SK-N-SH (cell line): ENCODE data around the gene HHIPL1. TPM values are rescaled to one million over a fixed set of nuclear protein-coding genes. Genes with fewer than 3 reads are reported as not detected.

ENCODE experiments used
- CTCF ChIA-PET: fragments of 300-600, 350-600 bp; formaldehyde crosslinking; extraction: SDS; loops from one replicate; lab custom pipeline; 2021; lab: Yijun Ruan, JAX
- POLR2A ChIA-PET: fragments of 350-600 bp; sonication (Branson Sonifier 250); formaldehyde crosslinking; extraction: SDS; loops from one replicate; lab custom pipeline; 2020; ENCODE audit warnings: antibody characterized with exemption, inconsistent platforms; lab: Yijun Ruan, JAX
- DNase-seq: peaks from one replicate; pipeline ENCODE4 v3.0.0; 2012
- H2AFZ ChIP-seq: fragments of 200-600 bp; sonication (generic); 2 replicates; pipeline ENCODE4 v1.8.1; 2016; ENCODE audit warnings: antibody characterized with exemption, mild to moderate bottlenecking, low read depth
- H3F3A ChIP-seq: fragments of 200-600 bp; sonication (generic); replicated peaks from 2 replicates; pipeline ENCODE3; 2016; ENCODE audit warnings: antibody characterized with exemption, mild to moderate bottlenecking; ENCODE audit not compliant: insufficient read depth
- H3K27ac ChIP-seq, 2 experiments: fragments of 200-500 bp in 1 of 2; fragments of 200-600 bp in 1 of 2; sonication (Bioruptor generic) in 1 of 2; sonication (generic), shearing (Covaris generic) in 1 of 2; 2 replicates each; pipeline versions ENCODE4 v1.5.1 to v1.6.1; 2014 to 2016; ENCODE audit warnings: low read depth in 2 of 2, inconsistent platforms in 1 of 2, low read length in 1 of 2, mild to moderate bottlenecking in 1 of 2, mixed read lengths in 1 of 2
- H3K27me3 ChIP-seq: fragments of 200-600 bp; sonication (generic), shearing (Covaris generic); 2 replicates; pipeline ENCODE4 v1.6.1; 2016; ENCODE audit warnings: mixed run types; ENCODE audit not compliant: insufficient read depth
- H3K36me3 ChIP-seq, 2 experiments: fragments of 200-500 bp in 1 of 2; fragments of 200-600 bp in 1 of 2; sonication (Bioruptor generic) in 1 of 2; sonication (generic) in 1 of 2; replicated peaks in 1 of 2; 2 replicates each; pipeline versions ENCODE3 to v1.5.1; 2014 to 2016; ENCODE audit warnings: low read length in 1 of 2, mild to moderate bottlenecking in 1 of 2; ENCODE audit not compliant: insufficient read depth in 2 of 2, control insufficient read depth in 1 of 2
- H3K4me1 ChIP-seq, 2 experiments: fragments of 200-500 bp in 1 of 2; fragments of 200-600 bp in 1 of 2; sonication (Bioruptor generic) in 1 of 2; sonication (generic), shearing (Covaris generic) in 1 of 2; 2 replicates each; pipeline versions ENCODE4 v1.5.1 to v1.6.1; 2014 to 2016; ENCODE audit warnings: low read depth in 1 of 2, low read length in 1 of 2, mixed run types in 1 of 2; ENCODE audit not compliant: insufficient read depth in 2 of 2, control insufficient read depth in 1 of 2
- H3K4me2 ChIP-seq: fragments of 200-600 bp; sonication (generic), shearing (Covaris generic); 2 replicates; pipeline ENCODE4 v1.6.1; 2017; ENCODE audit warnings: mixed run types
- H3K4me3 ChIP-seq, 2 experiments: fragments of 200-500 bp in 1 of 2; fragments of 200-600 bp in 1 of 2; sonication (Bioruptor generic) in 1 of 2; sonication (generic), shearing (Covaris generic) in 1 of 2; 2 replicates each; pipeline versions ENCODE4 v1.5.1 to v1.8.1; 2014 to 2016; ENCODE audit warnings: low read depth in 2 of 2, inconsistent platforms in 1 of 2, low read length in 1 of 2, mild to moderate bottlenecking in 1 of 2, mixed read lengths in 1 of 2, moderate library complexity in 1 of 2
- H3K79me2 ChIP-seq: fragments of 200-600 bp; sonication (generic); 2 replicates; pipeline ENCODE4 v1.8.1; 2017; ENCODE audit warnings: mild to moderate bottlenecking; ENCODE audit not compliant: insufficient read depth
- H3K9ac ChIP-seq: fragments of 200-600 bp; sonication (generic); 2 replicates; pipeline ENCODE4 v1.6.1; 2017; ENCODE audit warnings: mixed run types
- H3K9me2 ChIP-seq: fragments of 200-600 bp; sonication (generic); 2 replicates; pipeline ENCODE4 v1.6.1; 2017; ENCODE audit warnings: mixed run types
- H3K9me3 ChIP-seq: fragments of 200-600 bp; sonication (generic); 2 replicates; pipeline ENCODE4 v1.6.1; 2017; ENCODE audit warnings: mixed run types, mild to moderate bottlenecking, moderate library complexity
- H4K20me1 ChIP-seq: fragments of 200-600 bp; sonication (generic); 2 replicates; pipeline ENCODE4 v1.6.1; 2017; ENCODE audit warnings: mild to moderate bottlenecking, mixed run types; ENCODE audit not compliant: insufficient read depth
- CHD2 ChIP-seq: fragments of 150-350 bp; IDR thresholded peaks from 2 replicates; pipeline ENCODE4 v1.6.1; 2018; ENCODE audit warnings: low read length; ENCODE audit not compliant: partially characterized antibody
- FOXJ3 ChIP-seq: sonication (generic); formaldehyde crosslinking; IDR thresholded peaks from 2 replicates; pipeline ENCODE4 v1.5.1; 2020; ENCODE audit warnings: mild to moderate bottlenecking, missing genetic modification reagents
- FOXM1 ChIP-seq: IDR thresholded peaks from 2 replicates; pipeline ENCODE4 v1.4.0; 2012; ENCODE audit warnings: low read depth, mild to moderate bottlenecking
- GABPA ChIP-seq: IDR thresholded peaks from 2 replicates; pipeline ENCODE4 v1.4.0; 2012; ENCODE audit warnings: low read depth, mild to moderate bottlenecking
- IRF3 ChIP-seq: fragments of 150-350 bp; IDR thresholded peaks from 2 replicates; pipeline ENCODE4 v1.6.1; 2016; ENCODE audit warnings: mild to moderate bottlenecking, low read depth, low read length
- MEF2A ChIP-seq: IDR thresholded peaks from 2 replicates; pipeline ENCODE4 v1.4.0; 2012; ENCODE audit warnings: low read depth, borderline replicate concordance
- POLR2AphosphoS5 ChIP-seq: IDR thresholded peaks from 2 replicates; pipeline ENCODE4 v1.6.1; 2012; ENCODE audit warnings: low read depth, low read length
- RAD21 ChIP-seq: IDR thresholded peaks from 2 replicates; pipeline ENCODE4 v1.6.1; 2012; ENCODE audit warnings: mild to moderate bottlenecking, low read length
- TAF1 ChIP-seq: IDR thresholded peaks from 2 replicates; pipeline ENCODE4 v1.6.1; 2012; ENCODE audit warnings: low read depth, mild to moderate bottlenecking, low read length, moderate library complexity, borderline replicate concordance
- TEAD4 ChIP-seq: IDR thresholded peaks from 2 replicates; pipeline ENCODE4 v1.4.0; 2012; ENCODE audit warnings: mild to moderate bottlenecking, borderline replicate concordance; ENCODE audit not compliant: insufficient read depth
- USF2 ChIP-seq: fragments of 150-350 bp; IDR thresholded peaks from 2 replicates; pipeline ENCODE4 v1.6.1; 2017; ENCODE audit warnings: antibody characterized with exemption, low read length, low read depth, borderline replicate concordance
- WGBS: methylation state at CpG from one replicate; pipeline ENCODE4 v1.1.6; 2017; ENCODE audit warnings: low lambda C conversion rate; 5-methylcytosine and 5-hydroxymethylcytosine counted together
- polyA plus RNA-seq, 3 experiments: library from polyadenylated mRNA; depleted of rRNA; stranded (reverse); fragments of >200 nt; gene quantifications; 2 replicates each; pipeline ENCODE4 v1.2.3, GENCODE V29; 2012
- TF ChIP-seq, protein P1 (sequence below): IDR thresholded peaks from 2 replicates; pipeline ENCODE4; 2012
- TF ChIP-seq, protein P2 (sequence below): IDR thresholded peaks from 2 replicates; pipeline ENCODE4 v1.6.1; 2012; ENCODE audit warnings: mild to moderate bottlenecking, low read depth, low read length, moderate library complexity

Gene HHIPL1
- polyA plus RNA-seq, 1 of the 3 experiments (the other 2 are of a cell fraction): 0.02 TPM

DNA sequence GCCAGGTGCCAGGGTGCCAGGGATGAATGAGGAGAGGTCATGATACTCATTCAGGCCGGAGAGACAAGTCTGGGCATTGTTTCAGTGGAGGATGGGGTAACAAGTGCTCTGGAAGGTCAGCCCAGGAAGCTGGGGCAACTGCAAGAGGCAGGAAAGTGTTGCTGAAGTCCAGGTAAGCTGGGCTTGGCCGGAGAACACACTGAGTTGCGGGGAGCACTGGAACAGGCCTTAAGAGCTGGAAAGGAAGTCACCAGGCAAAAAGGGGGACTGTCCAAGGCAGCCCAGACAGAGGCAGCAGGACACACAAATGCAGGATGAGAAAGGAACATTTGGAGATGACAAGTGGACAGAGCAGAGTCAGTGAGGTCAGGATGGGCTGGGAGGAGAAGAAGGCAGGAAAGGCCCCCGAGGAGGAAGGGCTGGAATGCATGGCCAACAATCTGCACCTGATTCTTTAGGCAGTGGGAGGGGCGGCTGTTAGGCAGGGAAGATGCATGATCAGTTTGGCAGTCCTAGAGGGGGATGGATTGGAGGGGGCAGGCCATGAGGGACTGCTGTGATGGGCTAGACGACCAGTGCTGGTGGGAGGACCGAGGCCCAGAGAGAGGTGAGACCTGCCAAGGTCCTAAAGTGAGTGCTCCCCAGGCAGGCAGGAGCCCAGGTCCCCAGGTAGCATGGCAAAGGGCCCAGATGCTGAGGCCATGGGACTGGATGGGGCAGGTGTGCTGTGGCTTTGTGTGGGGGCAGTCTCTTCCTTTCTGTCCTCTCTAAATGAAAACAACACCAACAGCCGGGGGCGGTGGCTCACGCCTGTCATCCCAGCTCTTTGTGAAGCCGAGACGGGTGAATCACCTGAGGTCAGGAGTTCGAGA is 17.2 kb upstream of the HHIPL1 start:
- no peak for TF ChIP-seq CHD2
- TF ChIP-seq GABPA: no peak
- TF ChIP-seq POLR2AphosphoS5: no peak
- TF ChIP-seq MEF2A: no peak
- TF ChIP-seq RAD21: no peak
- TF ChIP-seq, protein P1, sequence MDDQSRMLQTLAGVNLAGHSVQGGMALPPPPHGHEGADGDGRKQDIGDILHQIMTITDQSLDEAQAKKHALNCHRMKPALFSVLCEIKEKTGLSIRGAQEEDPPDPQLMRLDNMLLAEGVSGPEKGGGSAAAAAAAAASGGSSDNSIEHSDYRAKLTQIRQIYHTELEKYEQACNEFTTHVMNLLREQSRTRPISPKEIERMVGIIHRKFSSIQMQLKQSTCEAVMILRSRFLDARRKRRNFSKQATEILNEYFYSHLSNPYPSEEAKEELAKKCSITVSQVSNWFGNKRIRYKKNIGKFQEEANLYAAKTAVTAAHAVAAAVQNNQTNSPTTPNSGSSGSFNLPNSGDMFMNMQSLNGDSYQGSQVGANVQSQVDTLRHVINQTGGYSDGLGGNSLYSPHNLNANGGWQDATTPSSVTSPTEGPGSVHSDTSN: no peak
- no peak for TF ChIP-seq IRF3
- no peak for TF ChIP-seq USF2
- TF ChIP-seq TEAD4: no peak
- no peak for TF ChIP-seq FOXJ3 (CRISPR knock-in tag)
- no peak for TF ChIP-seq FOXM1
- no peak for TF ChIP-seq TAF1
- TF ChIP-seq, protein P2, sequence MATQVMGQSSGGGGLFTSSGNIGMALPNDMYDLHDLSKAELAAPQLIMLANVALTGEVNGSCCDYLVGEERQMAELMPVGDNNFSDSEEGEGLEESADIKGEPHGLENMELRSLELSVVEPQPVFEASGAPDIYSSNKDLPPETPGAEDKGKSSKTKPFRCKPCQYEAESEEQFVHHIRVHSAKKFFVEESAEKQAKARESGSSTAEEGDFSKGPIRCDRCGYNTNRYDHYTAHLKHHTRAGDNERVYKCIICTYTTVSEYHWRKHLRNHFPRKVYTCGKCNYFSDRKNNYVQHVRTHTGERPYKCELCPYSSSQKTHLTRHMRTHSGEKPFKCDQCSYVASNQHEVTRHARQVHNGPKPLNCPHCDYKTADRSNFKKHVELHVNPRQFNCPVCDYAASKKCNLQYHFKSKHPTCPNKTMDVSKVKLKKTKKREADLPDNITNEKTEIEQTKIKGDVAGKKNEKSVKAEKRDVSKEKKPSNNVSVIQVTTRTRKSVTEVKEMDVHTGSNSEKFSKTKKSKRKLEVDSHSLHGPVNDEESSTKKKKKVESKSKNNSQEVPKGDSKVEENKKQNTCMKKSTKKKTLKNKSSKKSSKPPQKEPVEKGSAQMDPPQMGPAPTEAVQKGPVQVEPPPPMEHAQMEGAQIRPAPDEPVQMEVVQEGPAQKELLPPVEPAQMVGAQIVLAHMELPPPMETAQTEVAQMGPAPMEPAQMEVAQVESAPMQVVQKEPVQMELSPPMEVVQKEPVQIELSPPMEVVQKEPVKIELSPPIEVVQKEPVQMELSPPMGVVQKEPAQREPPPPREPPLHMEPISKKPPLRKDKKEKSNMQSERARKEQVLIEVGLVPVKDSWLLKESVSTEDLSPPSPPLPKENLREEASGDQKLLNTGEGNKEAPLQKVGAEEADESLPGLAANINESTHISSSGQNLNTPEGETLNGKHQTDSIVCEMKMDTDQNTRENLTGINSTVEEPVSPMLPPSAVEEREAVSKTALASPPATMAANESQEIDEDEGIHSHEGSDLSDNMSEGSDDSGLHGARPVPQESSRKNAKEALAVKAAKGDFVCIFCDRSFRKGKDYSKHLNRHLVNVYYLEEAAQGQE: no peak
- POLR2A ChIA-PET: interaction anchor here (1.1 kb wide), 1 partner anchor 53 kb away, joined by 3 read pairs; no protein-coding TSS in a partner anchor

More for the DNA sequence above, 17.2 kb upstream of the HHIPL1 start:
- CTCF ChIA-PET: interaction anchor here (0.6 to 4.2 kb wide), 35 partner anchors 7 to 193 kb away, joined by 3 to 34 read pairs (median 4); partner anchors contain the start of gene CCDC85C
- Histone ChIP-seq H3K9ac (no peak overlapping the region), H3K9me2 (no peaks in the 10 kb centered on the region), H3K4me3 (no peak overlapping the region), H3K4me2 (no peak overlapping the region), H2AFZ (no peak overlapping the region), H3K9me3 (no peaks in the 10 kb centered on the region), H3K4me1 (peaks cover 13 to 24% of the 10 kb centered on the region in 2 experiments; a peak in 2 of 4 replicates), H3K27me3 (no peaks in the 10 kb centered on the region), H3K36me3 (no peaks in the 10 kb centered on the region), H4K20me1 (no peaks in the 10 kb centered on the region), H3K79me2 (no peaks in the 10 kb centered on the region), H3F3A (peaks cover 14% of the 10 kb centered on the region), H3K27ac (no peak overlapping the region)
- WGBS: 83% methylated on average over 11 of the region's 13 CpGs
- no peak for DNase-seq
